ENCODE results near the gene TSPAN18. TPM values are rescaled to one million over a fixed set of nuclear protein-coding genes. Genes with fewer than 3 reads are reported as not detected.

TSPAN18 gene
- total and polyA plus RNA-seq, 2 experiments from 2014 or later = 6.0 to 10.6 TPM

DNA sequence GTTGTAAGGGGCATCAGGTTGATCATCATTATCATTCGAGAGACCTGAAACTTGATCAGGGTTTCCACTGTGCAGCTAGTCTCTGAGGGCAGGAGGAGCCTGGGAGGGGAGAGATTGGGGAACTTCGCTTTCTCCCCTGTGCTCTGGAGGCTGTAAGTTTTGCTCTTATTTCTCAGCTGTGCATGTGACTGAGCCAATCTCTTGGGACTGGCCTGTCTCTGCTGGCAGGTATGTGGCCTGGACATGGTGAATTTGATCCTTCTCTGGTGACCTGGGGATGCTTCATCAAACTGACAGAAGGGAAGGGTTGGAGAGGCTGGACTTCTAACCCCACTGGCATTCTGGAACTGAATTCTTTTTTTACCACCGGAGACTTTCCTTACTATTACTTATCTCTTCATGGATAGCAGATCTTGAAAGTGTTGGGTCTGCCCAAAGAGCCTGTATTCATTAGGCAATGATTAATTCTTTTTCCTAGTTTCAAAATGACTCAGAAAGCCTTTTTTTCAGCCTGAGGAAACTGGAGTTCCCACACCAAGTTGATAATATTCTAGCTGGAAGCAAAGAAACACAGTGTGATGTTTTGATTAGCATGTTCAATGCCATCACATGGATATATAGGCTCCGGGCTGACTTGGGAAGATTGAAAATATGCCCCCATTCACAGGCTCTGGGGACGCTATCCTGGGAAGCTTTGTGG is 36.5 kb downstream of the TSPAN18 start:
- H3K9me2 ChIP-seq (ENCODE audit: insufficient read depth) = peaks cover 7% of the 10 kb centered on the region; the same call in 1 of the 2 replicates
- DNase-seq (ENCODE audit: low spot score) (no peak), ATAC-seq (no peak)
- H3K4me1 ChIP-seq (ENCODE audit: insufficient read depth) = peaks cover 31% of the 10 kb centered on the region
- no peak overlapping the region for H3K4me3 Mint-ChIP-seq
- peaks cover 13% of the 10 kb centered on the region; the same call in 2 of the 3 replicates for H3K9me3 Mint-ChIP-seq
- peaks cover 2% of the 10 kb centered on the region; the same call in 1 of the 2 replicates for H3K79me2 ChIP-seq (replicated peaks; ENCODE audit: insufficient read depth)
- no peaks in the 10 kb centered on the region for H3K36me3 ChIP-seq (ENCODE audit: insufficient read depth)
- H3K4me2 ChIP-seq = no peak overlapping the region
- peaks cover 4% of the 10 kb centered on the region for H3K27me3 Mint-ChIP-seq (ENCODE audit: insufficient read depth, low read depth, poor library complexity)
- no peak overlapping the region for H3K27ac Mint-ChIP-seq
- H3F3A ChIP-seq (replicated peaks; ENCODE audit: low read depth) = no peaks in the 10 kb centered on the region; the same call in 1 of the 2 replicates
- peaks cover 49% of the 10 kb centered on the region for H3K4me1 Mint-ChIP-seq
- no peak overlapping the region for H3K4me3 ChIP-seq
- H3K27me3 ChIP-seq (ENCODE audit: insufficient read depth) = peaks cover 11% of the 10 kb centered on the region; the same call in 1 of the 2 replicates
- no peaks in the 10 kb centered on the region for H4K20me1 ChIP-seq (replicated peaks; ENCODE audit: insufficient read depth)
- H3K36me3 Mint-ChIP-seq (ENCODE audit: low read depth) = peaks cover 26% of the 10 kb centered on the region
- TF ChIP-seq STAT1 (IDR thresholded peaks at IDR 0.05; ENCODE audit: unreplicated experiment) (no peak), ZNF114 (CRISPR knock-in tag; IDR thresholded peaks at IDR 0.05) (no peak), EZH2 (IDR thresholded peaks at IDR 0.05; ENCODE audit: low read depth, unreplicated experiment) (no peak), JUNB (IDR thresholded peaks at IDR 0.05; ENCODE audit: unreplicated experiment) (no peak), CREB1 (CRISPR knock-in tag; IDR thresholded peaks at IDR 0.05; ENCODE audit: low read depth) (no peak), EZH2phosphoT487 (IDR thresholded peaks at IDR 0.05; ENCODE audit: unreplicated experiment) (no peak), ZNF331 (CRISPR knock-in tag; IDR thresholded peaks at IDR 0.05; ENCODE audit: low read depth) (no peak), POLR2AphosphoS5 (IDR thresholded peaks at IDR 0.05; ENCODE audit: low read depth) (no peak)
- TF ChIP-seq, protein P1, sequence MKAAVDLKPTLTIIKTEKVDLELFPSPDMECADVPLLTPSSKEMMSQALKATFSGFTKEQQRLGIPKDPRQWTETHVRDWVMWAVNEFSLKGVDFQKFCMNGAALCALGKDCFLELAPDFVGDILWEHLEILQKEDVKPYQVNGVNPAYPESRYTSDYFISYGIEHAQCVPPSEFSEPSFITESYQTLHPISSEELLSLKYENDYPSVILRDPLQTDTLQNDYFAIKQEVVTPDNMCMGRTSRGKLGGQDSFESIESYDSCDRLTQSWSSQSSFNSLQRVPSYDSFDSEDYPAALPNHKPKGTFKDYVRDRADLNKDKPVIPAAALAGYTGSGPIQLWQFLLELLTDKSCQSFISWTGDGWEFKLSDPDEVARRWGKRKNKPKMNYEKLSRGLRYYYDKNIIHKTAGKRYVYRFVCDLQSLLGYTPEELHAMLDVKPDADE (IDR thresholded peaks at IDR 0.05) = no peak
- TF ChIP-seq, protein P2, sequence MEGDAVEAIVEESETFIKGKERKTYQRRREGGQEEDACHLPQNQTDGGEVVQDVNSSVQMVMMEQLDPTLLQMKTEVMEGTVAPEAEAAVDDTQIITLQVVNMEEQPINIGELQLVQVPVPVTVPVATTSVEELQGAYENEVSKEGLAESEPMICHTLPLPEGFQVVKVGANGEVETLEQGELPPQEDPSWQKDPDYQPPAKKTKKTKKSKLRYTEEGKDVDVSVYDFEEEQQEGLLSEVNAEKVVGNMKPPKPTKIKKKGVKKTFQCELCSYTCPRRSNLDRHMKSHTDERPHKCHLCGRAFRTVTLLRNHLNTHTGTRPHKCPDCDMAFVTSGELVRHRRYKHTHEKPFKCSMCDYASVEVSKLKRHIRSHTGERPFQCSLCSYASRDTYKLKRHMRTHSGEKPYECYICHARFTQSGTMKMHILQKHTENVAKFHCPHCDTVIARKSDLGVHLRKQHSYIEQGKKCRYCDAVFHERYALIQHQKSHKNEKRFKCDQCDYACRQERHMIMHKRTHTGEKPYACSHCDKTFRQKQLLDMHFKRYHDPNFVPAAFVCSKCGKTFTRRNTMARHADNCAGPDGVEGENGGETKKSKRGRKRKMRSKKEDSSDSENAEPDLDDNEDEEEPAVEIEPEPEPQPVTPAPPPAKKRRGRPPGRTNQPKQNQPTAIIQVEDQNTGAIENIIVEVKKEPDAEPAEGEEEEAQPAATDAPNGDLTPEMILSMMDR (conservative IDR thresholded peaks at IDR 0.05; ENCODE audit: low read depth in 2 of 2) = no peak
- TF ChIP-seq, protein P3, sequence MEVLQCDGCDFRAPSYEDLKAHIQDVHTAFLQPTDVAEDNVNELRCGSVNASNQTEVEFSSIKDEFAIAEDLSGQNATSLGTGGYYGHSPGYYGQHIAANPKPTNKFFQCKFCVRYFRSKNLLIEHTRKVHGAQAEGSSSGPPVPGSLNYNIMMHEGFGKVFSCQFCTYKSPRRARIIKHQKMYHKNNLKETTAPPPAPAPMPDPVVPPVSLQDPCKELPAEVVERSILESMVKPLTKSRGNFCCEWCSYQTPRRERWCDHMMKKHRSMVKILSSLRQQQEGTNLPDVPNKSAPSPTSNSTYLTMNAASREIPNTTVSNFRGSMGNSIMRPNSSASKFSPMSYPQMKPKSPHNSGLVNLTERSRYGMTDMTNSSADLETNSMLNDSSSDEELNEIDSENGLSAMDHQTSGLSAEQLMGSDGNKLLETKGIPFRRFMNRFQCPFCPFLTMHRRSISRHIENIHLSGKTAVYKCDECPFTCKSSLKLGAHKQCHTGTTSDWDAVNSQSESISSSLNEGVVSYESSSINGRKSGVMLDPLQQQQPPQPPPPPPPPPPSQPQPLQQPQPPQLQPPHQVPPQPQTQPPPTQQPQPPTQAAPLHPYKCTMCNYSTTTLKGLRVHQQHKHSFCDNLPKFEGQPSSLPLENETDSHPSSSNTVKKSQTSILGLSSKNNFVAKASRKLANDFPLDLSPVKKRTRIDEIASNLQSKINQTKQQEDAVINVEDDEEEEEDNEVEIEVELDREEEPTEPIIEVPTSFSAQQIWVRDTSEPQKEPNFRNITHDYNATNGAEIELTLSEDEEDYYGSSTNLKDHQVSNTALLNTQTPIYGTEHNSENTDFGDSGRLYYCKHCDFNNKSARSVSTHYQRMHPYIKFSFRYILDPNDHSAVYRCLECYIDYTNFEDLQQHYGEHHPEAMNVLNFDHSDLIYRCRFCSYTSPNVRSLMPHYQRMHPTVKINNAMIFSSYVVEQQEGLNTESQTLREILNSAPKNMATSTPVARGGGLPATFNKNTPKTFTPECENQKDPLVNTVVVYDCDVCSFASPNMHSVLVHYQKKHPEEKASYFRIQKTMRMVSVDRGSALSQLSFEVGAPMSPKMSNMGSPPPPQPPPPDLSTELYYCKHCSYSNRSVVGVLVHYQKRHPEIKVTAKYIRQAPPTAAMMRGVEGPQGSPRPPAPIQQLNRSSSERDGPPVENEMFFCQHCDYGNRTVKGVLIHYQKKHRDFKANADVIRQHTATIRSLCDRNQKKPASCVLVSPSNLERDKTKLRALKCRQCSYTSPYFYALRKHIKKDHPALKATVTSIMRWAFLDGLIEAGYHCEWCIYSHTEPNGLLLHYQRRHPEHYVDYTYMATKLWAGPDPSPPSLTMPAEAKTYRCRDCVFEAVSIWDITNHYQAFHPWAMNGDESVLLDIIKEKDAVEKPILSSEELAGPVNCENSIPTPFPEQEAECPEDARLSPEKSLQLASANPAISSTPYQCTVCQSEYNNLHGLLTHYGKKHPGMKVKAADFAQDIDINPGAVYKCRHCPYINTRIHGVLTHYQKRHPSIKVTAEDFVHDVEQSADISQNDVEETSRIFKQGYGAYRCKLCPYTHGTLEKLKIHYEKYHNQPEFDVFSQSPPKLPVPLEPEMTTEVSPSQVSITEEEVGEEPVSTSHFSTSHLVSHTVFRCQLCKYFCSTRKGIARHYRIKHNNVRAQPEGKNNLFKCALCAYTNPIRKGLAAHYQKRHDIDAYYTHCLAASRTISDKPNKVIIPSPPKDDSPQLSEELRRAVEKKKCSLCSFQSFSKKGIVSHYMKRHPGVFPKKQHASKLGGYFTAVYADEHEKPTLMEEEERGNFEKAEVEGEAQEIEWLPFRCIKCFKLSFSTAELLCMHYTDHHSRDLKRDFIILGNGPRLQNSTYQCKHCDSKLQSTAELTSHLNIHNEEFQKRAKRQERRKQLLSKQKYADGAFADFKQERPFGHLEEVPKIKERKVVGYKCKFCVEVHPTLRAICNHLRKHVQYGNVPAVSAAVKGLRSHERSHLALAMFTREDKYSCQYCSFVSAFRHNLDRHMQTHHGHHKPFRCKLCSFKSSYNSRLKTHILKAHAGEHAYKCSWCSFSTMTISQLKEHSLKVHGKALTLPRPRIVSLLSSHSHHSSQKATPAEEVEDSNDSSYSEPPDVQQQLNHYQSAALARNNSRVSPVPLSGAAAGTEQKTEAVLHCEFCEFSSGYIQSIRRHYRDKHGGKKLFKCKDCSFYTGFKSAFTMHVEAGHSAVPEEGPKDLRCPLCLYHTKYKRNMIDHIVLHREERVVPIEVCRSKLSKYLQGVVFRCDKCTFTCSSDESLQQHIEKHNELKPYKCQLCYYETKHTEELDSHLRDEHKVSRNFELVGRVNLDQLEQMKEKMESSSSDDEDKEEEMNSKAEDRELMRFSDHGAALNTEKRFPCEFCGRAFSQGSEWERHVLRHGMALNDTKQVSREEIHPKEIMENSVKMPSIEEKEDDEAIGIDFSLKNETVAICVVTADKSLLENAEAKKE (CRISPR knock-in tag; IDR thresholded peaks at IDR 0.05) = no peak
- H2AFZ ChIP-seq = no peak overlapping the region
- H3K27ac ChIP-seq (ENCODE audit: low read depth) = no peak overlapping the region

Measured in GM23338 (cell line).